Lung (tissue), 12 donors: ENCODE results near the gene PKP3. TPM values are rescaled to one million over a fixed set of nuclear protein-coding genes. Genes with fewer than 3 reads are reported as not detected.

Experiments used
- ATAC-seq: fragments of 200-7000 bp; cut with Tn5 transposase; one replicate; pipeline ENCODE4 v1.9.1; 2020; ENCODE audit warnings: moderate number of reproducible peaks; ENCODE audit not compliant: insufficient read depth, low FRiP score
- DNase-seq, 3 donors: peaks; one replicate each; pipeline ENCODE4 v3.0.0-alpha.2; 2013 to 2017
- H3K27ac ChIP-seq, 2 donors: one replicate each; pipeline ENCODE4 v1.5.1; 2013; ENCODE audit warnings: mild to moderate bottlenecking in 2 of 2, moderate library complexity in 2 of 2, control low read depth in 1 of 2, inconsistent platforms in 1 of 2, low read depth in 1 of 2, low read length in 1 of 2
- H3K27me3 ChIP-seq, 3 donors: one replicate each; pipeline ENCODE4 v1.5.1; 2013; ENCODE audit warnings: low read length in 2 of 3; ENCODE audit not compliant: control insufficient read depth in 3 of 3, insufficient read depth in 3 of 3
- H3K36me3 ChIP-seq, 4 donors: one replicate each; pipeline ENCODE4 v1.5.1; 2013; ENCODE audit warnings: low read length in 4 of 4, mild to moderate bottlenecking in 1 of 4, moderate library complexity in 1 of 4; ENCODE audit not compliant: control insufficient read depth in 4 of 4, insufficient read depth in 4 of 4
- H3K4me1 ChIP-seq, 5 donors: one replicate each; pipeline ENCODE4 v1.5.1; 2013; ENCODE audit warnings: low read length in 5 of 5, mild to moderate bottlenecking in 2 of 5, moderate library complexity in 1 of 5; ENCODE audit not compliant: control insufficient read depth in 5 of 5, insufficient read depth in 5 of 5
- H3K4me3 ChIP-seq: one replicate; pipeline ENCODE4 v1.5.1; 2013; ENCODE audit warnings: mild to moderate bottlenecking, control low read depth, moderate library complexity
- H3K9ac ChIP-seq, 2 donors: one replicate each; pipeline ENCODE4 v1.5.1; 2013; ENCODE audit warnings: low read length in 2 of 2, control low read depth in 1 of 2; ENCODE audit not compliant: insufficient read depth in 1 of 2
- H3K9me3 ChIP-seq, 4 donors: one replicate each; pipeline ENCODE4 v1.5.1; 2013; ENCODE audit warnings: low read length in 3 of 4, mild to moderate bottlenecking in 1 of 4, moderate library complexity in 1 of 4; ENCODE audit not compliant: control insufficient read depth in 4 of 4, insufficient read depth in 3 of 4
- WGBS, 2 donors: extraction: QIAGEN DNeasy Blood & Tissue Kit; methylation state at CpG; one replicate each; pipeline ENCODE4 v1.1.7; 2013; 5-methylcytosine and 5-hydroxymethylcytosine counted together
- polyA plus RNA-seq, 2 donors: library from polyadenylated mRNA; stranded (reverse); fragments of 200-250 nt; gene quantifications; one replicate each; pipeline ENCODE4 v1.2.1, GENCODE V29; 2013
- total RNA-seq, 2 donors: library from RNA; depleted of rRNA in 1 of 2; stranded (reverse); fragments of >200 nt in 1 of 2; gene quantifications; one replicate each; pipeline ENCODE4 v1.2.1, GENCODE V29; 2014 to 2021
- TF ChIP-seq, protein P1 (sequence below): IDR thresholded peaks from 2 replicates; pipeline ENCODE4 v1.5.1; 2012; ENCODE audit warnings: mild to moderate bottlenecking; ENCODE audit errors: control extremely low read depth, extremely low read depth
- donor health status: control.
- donor health status: control.
- donor health status: Bipolar disorder and iron deficiency.
- donor health status: healthy.
- donor health status: DM: yes; HTN: yes; CAD: no.

PKP3 gene
- total and polyA plus RNA-seq, 4 donors, result 15.7 to 63.1 (median 40.3) TPM

DNA sequence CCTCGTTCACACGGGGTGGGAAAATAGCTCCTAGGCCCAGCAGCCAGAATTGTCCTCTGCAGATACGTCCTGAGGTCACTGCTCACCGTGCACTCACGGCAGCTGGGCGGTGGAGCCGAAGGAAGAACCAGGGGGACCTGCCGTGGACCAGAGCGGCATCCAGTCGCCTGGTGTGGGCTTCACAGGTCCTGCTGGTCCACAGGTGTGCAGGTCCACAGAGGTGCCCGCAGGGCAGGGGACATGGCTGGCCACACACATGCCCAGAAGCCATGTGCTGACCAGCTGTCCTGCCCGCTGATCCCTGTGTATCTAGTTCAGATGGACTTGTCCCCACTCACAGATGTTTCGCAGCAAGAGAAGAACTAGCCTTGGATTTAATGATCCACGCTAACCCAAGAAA, 10.6 kb upstream of the PKP3 start:
- no peaks in the 10 kb centered on the region for H3K27me3 ChIP-seq
- H3K9me3 ChIP-seq, result peaks cover 0 to 12% (median 4%) of the 10 kb centered on the region in 4 donors
- ATAC-seq, result no peak
- no peak overlapping the region for H3K27ac ChIP-seq
- H3K9ac ChIP-seq, result no peak overlapping the region
- no peak overlapping the region for H3K4me3 ChIP-seq
- peaks cover 0 to 3% (median 0%) of the 10 kb centered on the region in 5 donors for H3K4me1 ChIP-seq
- 92 to 95% methylated on average over 14 of the region's 14 CpGs for WGBS, 2 donors
- TF ChIP-seq, protein P1, sequence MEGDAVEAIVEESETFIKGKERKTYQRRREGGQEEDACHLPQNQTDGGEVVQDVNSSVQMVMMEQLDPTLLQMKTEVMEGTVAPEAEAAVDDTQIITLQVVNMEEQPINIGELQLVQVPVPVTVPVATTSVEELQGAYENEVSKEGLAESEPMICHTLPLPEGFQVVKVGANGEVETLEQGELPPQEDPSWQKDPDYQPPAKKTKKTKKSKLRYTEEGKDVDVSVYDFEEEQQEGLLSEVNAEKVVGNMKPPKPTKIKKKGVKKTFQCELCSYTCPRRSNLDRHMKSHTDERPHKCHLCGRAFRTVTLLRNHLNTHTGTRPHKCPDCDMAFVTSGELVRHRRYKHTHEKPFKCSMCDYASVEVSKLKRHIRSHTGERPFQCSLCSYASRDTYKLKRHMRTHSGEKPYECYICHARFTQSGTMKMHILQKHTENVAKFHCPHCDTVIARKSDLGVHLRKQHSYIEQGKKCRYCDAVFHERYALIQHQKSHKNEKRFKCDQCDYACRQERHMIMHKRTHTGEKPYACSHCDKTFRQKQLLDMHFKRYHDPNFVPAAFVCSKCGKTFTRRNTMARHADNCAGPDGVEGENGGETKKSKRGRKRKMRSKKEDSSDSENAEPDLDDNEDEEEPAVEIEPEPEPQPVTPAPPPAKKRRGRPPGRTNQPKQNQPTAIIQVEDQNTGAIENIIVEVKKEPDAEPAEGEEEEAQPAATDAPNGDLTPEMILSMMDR, result no peak
- peaks cover 0 to 8% (median 0%) of the 10 kb centered on the region in 4 donors for H3K36me3 ChIP-seq
- DNase-seq, result no peak

DNA sequence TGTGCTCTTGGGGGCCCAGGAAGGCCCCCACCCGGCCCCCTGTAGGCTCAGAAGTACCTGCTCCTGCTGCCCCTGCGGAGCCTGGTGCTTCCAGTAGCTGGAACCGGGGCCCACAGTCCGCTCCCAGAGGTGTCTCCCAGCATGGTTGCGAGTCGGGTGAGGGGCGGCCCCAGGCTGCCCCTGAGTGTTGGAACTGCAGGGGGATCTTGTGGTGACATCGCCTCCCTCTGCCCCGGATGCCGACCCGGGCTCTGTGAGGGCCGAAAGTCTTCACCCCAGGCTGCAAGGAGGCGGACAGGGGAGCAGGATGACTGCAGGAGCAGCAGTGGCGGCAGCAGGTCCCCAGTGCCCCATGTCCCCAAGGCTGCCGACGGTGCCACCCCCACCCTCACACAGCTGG, 9.5 kb upstream of the PKP3 start:
- H3K4me3 ChIP-seq, result no peak overlapping the region
- no peak overlapping the region for H3K27ac ChIP-seq
- no peaks in the 10 kb centered on the region for H3K27me3 ChIP-seq
- ATAC-seq, result no peak
- peaks cover 0 to 12% (median 4%) of the 10 kb centered on the region in 4 donors for H3K9me3 ChIP-seq
- peaks cover 0 to 4% (median 0%) of the 10 kb centered on the region in 5 donors for H3K4me1 ChIP-seq
- peaks cover 0 to 7% (median 0%) of the 10 kb centered on the region in 4 donors for H3K36me3 ChIP-seq
- TF ChIP-seq, protein P1, result no peak
- 87 to 94% methylated on average over 16 of the region's 16 CpGs for WGBS, 2 donors
- no peak overlapping the region for H3K9ac ChIP-seq
- DNase-seq, result no peak

DNA sequence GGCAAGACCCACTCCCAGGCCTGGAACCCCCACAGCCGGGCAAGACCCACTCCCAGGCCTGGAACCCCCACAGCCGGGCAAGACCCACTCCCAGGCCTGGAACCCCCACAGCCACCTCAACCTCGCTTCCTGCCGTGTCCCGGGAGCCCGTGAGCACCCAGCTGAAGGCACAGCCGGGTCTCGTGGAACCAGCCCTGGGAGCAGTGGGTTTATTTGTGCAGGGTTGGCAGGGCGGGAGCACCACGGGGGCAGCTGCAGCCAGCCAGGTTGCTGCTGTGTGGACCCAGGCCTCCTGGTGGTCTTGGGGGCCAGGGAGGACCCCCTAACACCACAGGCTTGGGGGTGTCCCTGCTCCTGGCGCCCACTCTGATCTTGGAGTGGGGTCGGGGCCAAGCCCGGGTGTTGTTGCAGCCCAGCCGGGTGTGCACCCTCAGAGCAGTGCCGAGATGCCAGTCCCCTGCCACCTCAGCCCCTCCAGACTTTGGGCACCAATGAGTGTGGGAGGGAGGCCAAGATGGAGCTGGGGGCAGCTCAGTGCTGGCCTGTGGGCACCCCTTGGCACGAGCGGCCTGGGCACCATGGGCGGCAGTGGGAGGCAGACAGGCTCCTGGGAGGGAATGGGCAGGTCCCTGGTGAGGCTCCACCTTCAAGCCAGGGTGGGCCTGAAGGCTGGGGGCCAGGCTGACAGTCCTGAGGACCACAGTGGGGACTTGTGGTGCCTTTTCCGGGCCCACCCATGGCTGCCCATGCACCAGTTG, 8.2 kb upstream of the PKP3 start:
- TF ChIP-seq, protein P1, result no peak
- WGBS, 2 donors, result 91 to 96% methylated on average over 18 to 19 of the region's 19 CpGs
- Histone ChIP-seq H3K9me3 (peaks cover 0 to 12% (median 4%) of the 10 kb centered on the region in 4 donors), H3K9ac (no peak overlapping the region), H3K4me1 (peaks cover 0 to 4% (median 0%) of the 10 kb centered on the region in 5 donors), H3K4me3 (no peak overlapping the region), H3K27ac (no peak overlapping the region), H3K36me3 (no peaks in the 10 kb centered on the region), H3K27me3 (no peaks in the 10 kb centered on the region)
- DNase-seq (no peak), ATAC-seq (no peak)
